HG02763 (cell line): ENCODE measurements around the gene GINS1.
A peak's percentile ranks its signal among the peaks of the same experiment; 100 is the strongest.
"Not testable (repeated sequence)": the region's sequence is repeated elsewhere in the genome, so short reads cannot be mapped to it uniquely, and the experiment has no call there.

Experiments used
- ATAC-seq: cut with Tn5 transposase; IDR thresholded peaks from one replicate; pipeline ENCODE4 v1.9.1; 2021; ENCODE audit warnings: mild to moderate bottlenecking, moderate library complexity; ENCODE audit not compliant: unreplicated experiment

The GINS1 gene

GRCh38 chr20:25389858-25390537 lies 17.5 kb upstream of the GINS1 start:
- peak; percentile 15 for ATAC-seq

GRCh38 chr20:25390538-25391528 lies 16.6 kb upstream of the GINS1 start, which contains the start of gene ABHD12:
Gene ABHD12 (minus strand): TSS chr20:25390835. CDS start chr20:25390703, 132 bp downstream.
- peak; percentile 88 for ATAC-seq

- ATAC-seq: no peak
Measured at GRCh38 chr20:25394276-25394675, 13.2 kb upstream of the GINS1 start.

GRCh38 chr20:25394996-25395395 lies 12.5 kb upstream of the GINS1 start:
- ATAC-seq: no peak

- ATAC-seq: no peak
Measured at GRCh38 chr20:25397096-25397495, 10.4 kb upstream of the GINS1 start.

GRCh38 chr20:25397821-25398220 lies 9.7 kb upstream of the GINS1 start:
- ATAC-seq: no peak

- ATAC-seq: no peak
Measured at GRCh38 chr20:25398376-25399036, 9.0 kb upstream of the GINS1 start.

- ATAC-seq: no peak
Measured at GRCh38 chr20:25399037-25399430, 8.4 kb upstream of the GINS1 start.

- not testable (repeated sequence) for ATAC-seq
Measured at GRCh38 chr20:25400291-25400732, 7.2 kb upstream of the GINS1 start.

GRCh38 chr20:25402583-25402982 lies 4.9 kb upstream of the GINS1 start:
- ATAC-seq: no peak

GRCh38 chr20:25408170-25408547 lies 686 bp downstream of the GINS1 start:
- ATAC-seq: no peak

GRCh38 chr20:25408890-25409289 lies 1.4 kb downstream of the GINS1 start:
- ATAC-seq: no peak

- no peak for ATAC-seq
Measured at GRCh38 chr20:25418776-25419175, 11.3 kb downstream of the GINS1 start.

- no peak for ATAC-seq
Measured at GRCh38 chr20:25421102-25421501, 13.6 kb downstream of the GINS1 start.

- no peak for ATAC-seq
Measured at GRCh38 chr20:25422032-25422431, 14.6 kb downstream of the GINS1 start.

- ATAC-seq: no peak
Measured at GRCh38 chr20:25424536-25424935, 17.1 kb downstream of the GINS1 start.

GRCh38 chr20:25437153-25437581 lies 29.7 kb downstream of the GINS1 start:
- ATAC-seq: no peak

GRCh38 chr20:25439328-25439727 lies 31.9 kb downstream of the GINS1 start:
- no peak for ATAC-seq

GRCh38 chr20:25444556-25444955 lies 37.1 kb downstream of the GINS1 start:
- ATAC-seq: no peak

GRCh38 chr20:25447671-25448070 lies 40.2 kb downstream of the GINS1 start:
- no peak for ATAC-seq

- ATAC-seq: no peak
Measured at GRCh38 chr20:25452333-25452732, 44.9 kb downstream of the GINS1 start.
